Colonic mucosa (tissue), 4 donors: ENCODE data around the gene SH3GL2. TPM values are rescaled to one million over a fixed set of nuclear protein-coding genes. Genes with fewer than 3 reads are reported as not detected.

Experiments used
- DNase-seq: peaks from one replicate; pipeline ENCODE4 v3.0.0-alpha.2; 2020
- H3K27ac ChIP-seq: fragments of 200-600 bp; one replicate; pipeline ENCODE4 v1.8.0; 2021
- H3K27me3 ChIP-seq: fragments of 200-600 bp; one replicate; pipeline ENCODE4 v1.8.0; 2021
- H3K36me3 ChIP-seq: fragments of 200-600 bp; one replicate; pipeline ENCODE4 v1.8.0; 2021
- H3K4me1 ChIP-seq: fragments of 200-600 bp; one replicate; pipeline ENCODE4 v1.8.0; 2021; ENCODE audit warnings: mild to moderate bottlenecking
- H3K4me3 ChIP-seq: fragments of 200-600 bp; one replicate; pipeline ENCODE4 v1.8.0; 2021
- H3K9ac ChIP-seq, 2 donors: one replicate each; pipeline ENCODE4 v1.7.0; 2013; ENCODE audit warnings: control low read depth in 2 of 2, low read depth in 2 of 2, low read length in 2 of 2
- H3K9me3 ChIP-seq: fragments of 200-600 bp; one replicate; pipeline ENCODE4 v1.8.0; 2021
- intact Hi-C: fragments of 100-400 bp; cut with DNase I; formaldehyde crosslinking; loops from one replicate; pipeline ENCODE4 v1.14.1; 2022
- total RNA-seq, 2 donors: library from RNA; stranded (reverse); fragmentation: NEBNext Ultra II Directional in 1 of 2; extraction: Animal tissue kit (Norgen Biotek cat#: 25700) in 1 of 2; gene quantifications; one replicate each; pipeline ENCODE4 v1.2.1, GENCODE V29; 2021
- TF ChIP-seq, protein P1 (sequence below): fragments of 200-600 bp; IDR thresholded peaks from one replicate; pipeline ENCODE4 v1.8.0; 2022; ENCODE audit warnings: antibody characterized with exemption, mild to moderate bottlenecking
- donor health status: healthy.
- donor health status: DM: no; HTN: no; CAD: no.
- donor health status: DM: no; HTN: no; CAD: no.

Gene SH3GL2
- total RNA-seq, 2 donors from 2014 or later = 1.1 TPM

DNA sequence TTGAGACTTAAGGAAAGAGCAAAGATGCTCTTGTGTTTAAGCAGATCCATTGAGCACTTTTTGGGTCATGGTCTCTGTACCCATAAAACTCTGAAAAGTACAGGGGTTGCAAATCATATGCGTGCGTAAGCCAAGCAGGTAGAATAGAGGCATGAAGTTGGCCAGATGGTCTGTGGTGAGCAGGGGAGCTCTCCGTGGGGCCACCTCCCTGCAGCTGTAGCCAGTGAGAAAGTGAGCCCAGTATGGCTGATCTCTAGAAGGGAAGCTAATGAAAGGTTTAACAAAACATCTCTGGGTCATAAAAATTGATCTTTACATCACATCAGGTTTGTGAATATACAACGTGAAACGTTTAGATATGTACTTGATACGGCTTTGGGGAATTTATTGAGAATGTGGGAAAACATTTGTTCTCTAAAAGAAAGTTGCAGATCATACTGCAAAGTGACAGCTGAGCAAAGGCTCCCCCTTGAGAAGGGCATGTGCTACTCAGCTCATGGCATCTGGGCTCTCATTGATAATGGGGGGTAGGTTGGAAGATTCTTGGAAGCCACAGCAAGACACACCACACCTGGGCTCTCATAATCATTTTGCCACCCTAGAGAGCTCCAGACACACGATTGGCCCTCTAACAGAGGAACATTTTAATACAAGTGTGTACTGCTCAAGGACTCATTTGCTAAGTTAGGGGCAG is 30.6 kb downstream of the SH3GL2 start:
- Histone ChIP-seq H3K36me3 (no peaks in the 10 kb centered on the region), H3K27ac (no peak overlapping the region), H3K9ac (no peak overlapping the region), H3K4me3 (no peak overlapping the region), H3K9me3 (no peaks in the 10 kb centered on the region), H3K4me1 (no peaks in the 10 kb centered on the region), H3K27me3 (no peaks in the 10 kb centered on the region)
- intact Hi-C loops = no loop called here
- no peak for DNase-seq
- TF ChIP-seq, protein P1, sequence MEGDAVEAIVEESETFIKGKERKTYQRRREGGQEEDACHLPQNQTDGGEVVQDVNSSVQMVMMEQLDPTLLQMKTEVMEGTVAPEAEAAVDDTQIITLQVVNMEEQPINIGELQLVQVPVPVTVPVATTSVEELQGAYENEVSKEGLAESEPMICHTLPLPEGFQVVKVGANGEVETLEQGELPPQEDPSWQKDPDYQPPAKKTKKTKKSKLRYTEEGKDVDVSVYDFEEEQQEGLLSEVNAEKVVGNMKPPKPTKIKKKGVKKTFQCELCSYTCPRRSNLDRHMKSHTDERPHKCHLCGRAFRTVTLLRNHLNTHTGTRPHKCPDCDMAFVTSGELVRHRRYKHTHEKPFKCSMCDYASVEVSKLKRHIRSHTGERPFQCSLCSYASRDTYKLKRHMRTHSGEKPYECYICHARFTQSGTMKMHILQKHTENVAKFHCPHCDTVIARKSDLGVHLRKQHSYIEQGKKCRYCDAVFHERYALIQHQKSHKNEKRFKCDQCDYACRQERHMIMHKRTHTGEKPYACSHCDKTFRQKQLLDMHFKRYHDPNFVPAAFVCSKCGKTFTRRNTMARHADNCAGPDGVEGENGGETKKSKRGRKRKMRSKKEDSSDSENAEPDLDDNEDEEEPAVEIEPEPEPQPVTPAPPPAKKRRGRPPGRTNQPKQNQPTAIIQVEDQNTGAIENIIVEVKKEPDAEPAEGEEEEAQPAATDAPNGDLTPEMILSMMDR = no peak

DNA sequence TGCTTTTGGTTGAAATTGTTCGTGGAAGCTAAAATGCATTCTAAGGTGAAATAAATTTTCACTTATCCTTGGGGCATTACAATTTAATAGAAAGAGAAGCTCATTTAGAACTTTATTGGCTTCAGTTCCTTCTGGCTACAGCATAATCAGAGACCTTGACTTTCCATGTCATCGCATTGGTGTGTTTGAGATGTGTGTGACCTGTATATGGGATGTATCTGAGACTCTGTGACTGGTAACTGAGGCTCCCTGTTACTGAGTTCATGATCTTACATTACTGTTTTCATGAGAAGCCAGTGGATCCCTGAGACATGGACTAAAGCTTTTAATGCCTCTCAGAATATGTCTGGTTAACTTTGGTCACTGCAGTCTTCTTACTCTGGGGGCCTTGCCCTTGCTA is 32.5 kb downstream of the SH3GL2 start:
- no peak for DNase-seq
- no peaks in the 10 kb centered on the region for H3K27me3 ChIP-seq
- no peak overlapping the region for H3K4me3 ChIP-seq
- TF ChIP-seq, protein P1 = no peak
- no peaks in the 10 kb centered on the region for H3K9me3 ChIP-seq
- H3K4me1 ChIP-seq = no peaks in the 10 kb centered on the region
- intact Hi-C loops = no loop called here
- no peak overlapping the region for H3K27ac ChIP-seq
- H3K36me3 ChIP-seq = no peaks in the 10 kb centered on the region
- no peak overlapping the region for H3K9ac ChIP-seq

DNA sequence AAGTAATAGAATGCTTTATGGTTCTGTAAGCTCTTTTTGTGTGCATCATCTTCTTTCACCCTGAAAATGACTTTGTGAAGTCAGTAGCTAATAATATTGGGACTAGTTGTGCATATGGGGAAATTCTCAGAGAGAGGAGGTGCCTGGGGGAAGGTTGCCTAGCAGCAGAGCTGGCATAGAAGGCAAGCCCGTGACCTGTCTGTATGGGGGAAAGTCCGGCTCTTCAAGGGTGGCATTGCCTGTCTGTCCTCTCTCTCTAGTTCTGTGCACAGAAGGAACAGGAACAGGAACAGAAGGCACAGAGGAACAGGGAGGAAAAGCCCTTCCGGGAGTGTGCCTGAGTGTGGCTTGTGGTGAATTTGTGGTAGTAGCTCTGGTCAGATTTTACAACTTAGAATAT is 33.1 kb downstream of the SH3GL2 start:
- H3K36me3 ChIP-seq = no peaks in the 10 kb centered on the region
- no peak for DNase-seq
- no peak overlapping the region for H3K4me3 ChIP-seq
- intact Hi-C loops = no loop called here
- H3K9me3 ChIP-seq = no peaks in the 10 kb centered on the region
- H3K4me1 ChIP-seq = no peaks in the 10 kb centered on the region
- no peak overlapping the region for H3K27ac ChIP-seq
- H3K9ac ChIP-seq = no peak overlapping the region
- TF ChIP-seq, protein P1 = no peak
- H3K27me3 ChIP-seq = no peaks in the 10 kb centered on the region

DNA sequence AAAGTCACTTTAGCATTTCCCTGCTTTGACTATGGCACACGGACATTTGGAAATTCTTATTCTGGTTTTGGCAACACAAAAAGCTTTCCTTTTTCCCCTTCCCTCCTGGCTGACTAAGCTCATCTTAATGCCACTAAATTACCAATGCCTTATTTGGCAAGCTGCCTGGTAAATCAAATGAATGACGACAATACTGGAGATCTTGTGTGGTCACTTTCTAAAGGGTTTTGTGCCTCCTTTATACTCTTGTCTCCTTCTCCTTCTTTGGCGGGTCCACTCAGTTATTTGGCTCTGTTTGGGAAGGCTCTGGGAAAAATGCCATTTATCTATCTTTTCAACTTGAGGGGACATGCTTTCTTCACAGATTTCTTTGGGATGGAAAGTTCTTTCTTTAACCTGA is 34.9 kb downstream of the SH3GL2 start:
- no peak for DNase-seq
- no peaks in the 10 kb centered on the region for H3K36me3 ChIP-seq
- H3K9ac ChIP-seq = no peak overlapping the region
- TF ChIP-seq, protein P1 = no peak
- no peaks in the 10 kb centered on the region for H3K4me1 ChIP-seq
- H3K27ac ChIP-seq = no peak overlapping the region
- no peaks in the 10 kb centered on the region for H3K27me3 ChIP-seq
- intact Hi-C loops = no loop called here
- no peaks in the 10 kb centered on the region for H3K9me3 ChIP-seq
- H3K4me3 ChIP-seq = no peak overlapping the region

DNA sequence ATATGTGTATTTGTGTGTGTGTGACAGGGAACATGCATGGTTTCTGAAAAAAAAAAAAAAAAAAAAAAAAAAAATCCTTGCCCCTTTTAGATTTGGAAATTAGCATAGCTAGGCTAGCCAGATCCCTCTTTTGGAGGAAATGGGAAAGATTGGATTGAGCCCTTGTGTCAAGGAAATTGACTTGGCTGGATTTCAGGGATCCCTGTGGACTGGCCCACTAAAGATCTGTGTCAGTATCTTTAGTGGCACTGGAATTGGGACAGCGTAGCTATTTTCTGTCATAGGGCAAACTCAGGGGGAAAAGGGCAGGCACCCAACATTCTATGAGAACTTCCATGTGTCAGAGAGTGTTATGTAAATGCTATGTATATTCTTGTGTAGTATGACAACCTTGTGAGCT is 35.4 kb downstream of the SH3GL2 start:
- Histone ChIP-seq H3K9me3 (no peaks in the 10 kb centered on the region), H3K4me3 (no peak overlapping the region), H3K9ac (no peak overlapping the region), H3K36me3 (no peaks in the 10 kb centered on the region), H3K27ac (no peak overlapping the region), H3K27me3 (no peaks in the 10 kb centered on the region), H3K4me1 (no peaks in the 10 kb centered on the region)
- intact Hi-C loops = no loop called here
- TF ChIP-seq, protein P1 = no peak
- no peak for DNase-seq
